ENCODE measurements around the gene NT5C.
"Not testable (repeated sequence)": the region's sequence is repeated elsewhere in the genome, so short reads cannot be mapped to it uniquely, and the experiment has no call there.

NT5C gene

DNA sequence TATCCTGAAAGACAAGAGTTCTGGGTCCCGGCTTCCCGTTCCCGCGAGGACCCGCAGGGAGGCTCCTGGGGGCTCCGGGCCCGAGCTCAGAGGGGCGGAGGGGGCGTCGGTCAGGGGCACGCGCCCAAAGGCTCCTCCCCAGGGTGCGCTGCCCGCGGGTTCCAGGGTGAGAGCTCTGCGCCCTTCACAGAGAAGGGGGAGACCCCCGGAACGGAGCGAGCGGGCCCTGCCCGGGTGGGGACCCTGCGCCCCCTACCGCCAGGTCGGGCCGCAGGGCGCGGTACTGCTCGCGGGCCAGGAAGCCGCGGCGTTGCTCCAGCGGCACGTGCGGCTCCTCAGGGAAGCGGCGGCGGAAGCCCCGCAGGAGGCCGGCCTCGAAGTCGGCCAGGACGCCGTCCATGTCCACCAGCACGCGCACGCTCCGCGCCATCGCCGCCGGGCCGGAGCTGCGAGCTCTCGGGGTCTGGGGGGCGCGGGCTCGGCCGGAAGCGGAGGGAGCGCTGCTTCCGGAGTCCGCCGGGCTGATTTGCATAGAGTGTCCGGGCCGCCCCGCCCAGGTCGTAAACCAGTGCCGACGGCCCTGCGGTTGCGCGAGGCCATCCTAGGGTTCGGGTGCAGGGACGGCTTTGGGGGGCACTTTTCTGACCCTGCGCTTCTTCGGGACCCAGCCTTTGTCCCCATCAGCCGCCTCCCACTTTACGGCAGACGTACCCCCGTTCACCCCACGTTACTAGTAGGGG is at the start of gene NT5C:
Gene NT5C (minus strand): TSS at position 465 of the 740 bp plus-strand sequence. CDS start 35 bp downstream, at position 430.
- DNase-seq = peak; percentile 72

DNA sequence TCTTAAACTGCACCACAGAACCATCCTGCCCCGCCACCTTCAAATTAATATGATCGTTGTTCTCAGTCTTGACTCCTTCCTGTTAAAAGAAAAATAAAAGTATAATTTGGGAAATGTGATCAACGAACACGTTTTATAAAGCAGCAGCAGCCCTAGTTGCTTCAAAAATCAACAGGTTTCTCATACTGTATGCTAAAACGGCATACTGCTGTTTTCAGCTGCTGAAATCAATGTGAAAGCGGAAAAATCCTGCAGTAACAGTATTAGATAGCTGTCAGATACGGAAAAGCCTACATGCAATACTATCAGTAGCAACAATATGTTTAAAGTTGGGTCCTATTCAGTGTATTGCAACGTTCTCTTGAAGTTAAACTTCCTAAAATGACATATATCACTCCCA is 49.6 kb upstream of the NT5C start:
- DNase-seq = no peak

DNA sequence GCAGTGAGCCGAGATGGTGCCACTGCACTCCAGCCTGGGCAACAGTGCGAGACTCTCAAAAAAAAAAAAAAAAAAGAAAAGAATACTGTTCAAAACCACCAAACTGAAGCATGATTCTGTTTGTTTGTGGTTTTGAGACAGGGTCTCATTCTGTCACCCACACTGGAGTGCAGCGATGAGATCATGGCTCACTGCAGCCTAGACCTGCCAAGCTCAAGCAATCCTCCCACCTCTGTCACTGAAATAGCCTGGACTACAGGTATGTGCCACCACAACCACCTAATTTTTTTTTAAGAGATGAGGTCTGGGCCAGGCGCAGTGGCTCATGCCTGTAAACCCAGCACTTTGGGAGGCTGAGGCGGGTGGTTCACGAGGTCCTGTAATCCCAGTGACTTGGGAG is 46.9 kb upstream of the NT5C start:
- no peak for DNase-seq

DNA sequence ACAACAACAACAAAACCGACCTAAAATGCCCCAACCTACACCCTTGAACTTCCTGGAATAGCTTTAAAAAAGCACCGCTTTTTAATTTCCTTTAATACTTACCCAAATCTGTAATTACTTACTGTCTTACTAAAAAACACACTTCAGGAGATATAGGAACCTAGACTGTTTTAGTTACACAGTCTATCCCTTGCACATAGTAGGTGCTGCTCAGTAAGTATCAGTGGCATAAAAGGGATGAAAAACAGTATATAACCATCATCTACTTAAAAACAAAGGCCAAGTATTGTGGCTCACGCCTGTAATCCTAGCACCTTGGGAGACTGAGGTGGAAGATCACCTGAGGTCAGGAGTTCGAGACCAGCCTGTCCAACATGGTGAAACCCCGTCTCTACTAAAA is 45.1 kb upstream of the NT5C start:
- no peak for DNase-seq

DNA sequence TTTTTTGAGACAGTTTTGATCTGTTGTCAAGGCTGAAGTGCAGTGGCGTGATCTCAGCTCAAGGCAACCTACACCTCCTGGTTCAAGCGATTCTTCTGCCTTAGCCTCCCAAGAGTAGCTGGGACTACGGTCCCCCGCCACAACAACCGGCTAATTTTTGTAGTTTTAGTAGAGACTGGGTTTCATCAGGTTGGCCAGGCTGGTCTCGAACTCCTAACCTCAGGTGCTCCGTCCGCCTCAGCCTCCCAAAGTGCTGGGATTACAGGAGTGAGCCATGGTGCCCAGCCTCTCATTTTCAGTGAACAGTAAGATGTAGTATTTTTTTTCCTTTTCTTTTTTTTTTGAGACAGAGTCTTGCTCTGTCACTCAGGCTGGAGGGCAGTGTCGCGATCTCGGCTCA is 43.5 kb upstream of the NT5C start:
- no peak for DNase-seq

DNA sequence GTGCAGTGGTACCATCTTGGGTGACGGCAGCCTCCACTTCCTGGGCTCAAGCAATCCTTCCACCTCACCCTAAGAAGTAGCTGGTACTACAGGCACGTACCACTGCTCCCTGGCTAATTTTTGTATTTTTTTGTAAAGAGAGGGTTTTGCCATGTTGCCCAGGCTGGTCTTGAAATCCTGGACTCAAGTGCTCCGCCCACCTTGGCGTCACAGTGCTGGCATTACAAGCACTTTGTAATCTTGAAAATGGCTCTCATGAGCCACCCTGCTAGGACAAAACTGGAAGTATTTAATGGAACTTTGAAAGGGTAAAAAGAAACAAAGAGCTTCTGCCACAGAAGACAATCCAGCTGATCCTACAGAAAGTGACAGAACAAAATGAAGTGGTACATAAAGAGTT is 42.0 kb upstream of the NT5C start:
- no peak for DNase-seq

DNA sequence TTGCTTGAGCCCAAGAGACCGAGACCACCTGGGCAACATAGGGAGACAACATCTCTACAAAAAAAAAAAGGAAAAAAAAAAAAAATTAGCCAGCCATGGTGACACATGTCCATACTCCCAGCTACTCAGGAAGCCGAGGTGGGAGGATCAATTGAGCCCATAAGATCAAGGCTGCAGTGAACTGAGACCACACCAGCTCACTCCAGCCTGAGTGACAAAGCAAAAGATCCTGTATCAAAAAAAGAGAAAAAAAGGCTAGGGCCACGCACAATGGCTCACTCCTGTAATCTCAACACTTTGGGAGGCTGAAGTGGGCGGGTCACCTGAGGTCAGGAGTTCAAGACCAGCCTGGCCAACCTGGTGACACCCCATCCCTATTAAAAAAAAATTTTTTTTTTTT is 37.5 kb upstream of the NT5C start:
- DNase-seq = no peak

DNA sequence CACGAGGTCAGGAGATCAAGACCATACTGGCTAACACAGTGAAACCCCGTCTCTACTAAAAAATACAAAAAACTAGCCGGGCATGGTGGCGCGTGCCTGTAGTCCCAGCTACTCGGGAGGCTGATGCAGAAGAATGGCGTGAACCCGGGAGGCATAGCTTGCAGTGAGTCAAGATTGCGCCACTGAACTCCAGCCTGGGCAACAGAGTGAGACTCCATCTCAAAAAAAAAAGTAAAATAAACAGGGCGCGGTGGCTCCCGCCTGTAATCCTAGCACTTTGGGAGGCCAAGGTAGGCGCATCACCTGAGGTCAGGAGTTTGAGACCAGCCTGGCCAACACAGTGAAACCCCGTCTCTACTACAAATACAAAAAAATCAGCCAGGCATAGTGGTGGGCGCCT is 33.1 kb upstream of the NT5C start:
- not testable (repeated sequence) for DNase-seq

DNA sequence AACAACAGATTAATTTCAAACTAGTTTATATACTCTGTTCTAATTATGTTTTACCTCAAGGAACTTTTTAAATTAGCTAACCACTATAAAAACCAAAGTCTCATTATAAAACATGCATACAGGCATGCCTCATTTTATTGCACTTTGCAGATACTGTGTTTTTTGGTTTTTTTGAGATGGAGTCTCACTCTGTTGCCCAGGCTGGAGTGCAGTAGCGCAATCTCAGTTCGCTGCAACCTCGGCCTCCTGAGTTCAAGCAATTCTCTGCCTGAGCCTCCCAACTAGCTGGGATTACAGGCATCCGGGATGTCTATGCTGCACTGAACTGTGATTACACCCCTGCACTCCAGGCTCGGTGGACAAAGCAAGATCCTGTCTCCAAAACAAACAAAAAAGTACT is 31.5 kb upstream of the NT5C start:
- no peak for DNase-seq

DNA sequence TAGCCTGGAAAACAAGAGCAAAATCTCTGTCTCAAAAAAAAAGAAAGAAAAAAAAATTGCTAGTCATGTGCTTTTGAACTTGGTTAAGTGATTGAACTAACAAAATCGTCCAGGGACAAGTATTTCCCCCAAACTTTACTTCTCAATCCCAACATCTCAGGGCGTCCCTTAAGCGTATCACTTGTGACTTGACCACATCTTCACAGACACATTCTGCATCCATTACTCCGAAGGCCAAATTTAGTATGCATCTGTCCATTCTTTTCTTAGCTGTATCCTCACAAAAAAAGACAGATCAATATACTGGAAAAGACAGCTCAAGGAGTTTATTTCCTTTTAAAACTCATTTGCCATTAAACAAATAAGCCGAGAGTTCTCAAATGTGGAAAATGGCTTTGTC is 28.7 kb upstream of the NT5C start:
- no peak for DNase-seq

DNA sequence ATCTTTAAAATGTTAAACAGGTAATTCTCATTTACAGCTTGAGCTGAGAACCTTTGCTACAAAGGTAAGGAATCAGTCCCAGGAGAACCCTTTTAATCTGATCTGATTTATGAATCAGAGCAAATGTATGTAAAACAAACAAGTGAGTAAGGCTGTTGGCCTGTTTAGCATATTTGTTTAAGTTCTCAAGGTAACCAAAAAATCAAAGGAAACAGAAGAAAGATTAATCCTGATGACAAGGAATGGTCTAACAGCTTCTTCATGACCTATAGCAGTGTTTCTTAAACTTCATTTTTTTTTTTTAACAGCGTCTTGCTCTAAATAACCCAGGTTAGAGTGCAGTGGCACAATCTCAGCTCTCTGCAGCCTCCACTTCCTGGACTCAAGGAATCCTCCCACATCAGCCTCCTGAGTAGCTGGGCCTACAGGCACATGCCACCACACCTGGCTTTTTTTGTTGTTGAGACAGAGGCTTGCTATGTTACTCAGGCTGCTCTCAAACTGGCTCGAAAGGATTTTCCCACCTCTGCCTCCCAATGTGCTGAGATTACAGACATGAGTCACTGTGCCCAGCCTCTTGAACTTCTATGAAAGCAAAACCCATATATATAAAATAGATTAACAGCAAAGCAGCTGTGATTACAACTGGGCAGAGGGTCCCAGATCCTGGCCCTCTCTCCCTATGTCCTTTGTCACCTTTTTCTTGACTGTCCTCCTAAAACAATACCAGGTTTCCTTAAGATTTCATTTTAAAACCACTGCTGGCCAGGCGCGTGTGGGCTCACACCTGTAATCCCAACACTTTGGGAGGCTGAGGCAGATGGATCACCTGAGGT is 27.9 kb upstream of the NT5C start:
- DNase-seq = no peak

DNA sequence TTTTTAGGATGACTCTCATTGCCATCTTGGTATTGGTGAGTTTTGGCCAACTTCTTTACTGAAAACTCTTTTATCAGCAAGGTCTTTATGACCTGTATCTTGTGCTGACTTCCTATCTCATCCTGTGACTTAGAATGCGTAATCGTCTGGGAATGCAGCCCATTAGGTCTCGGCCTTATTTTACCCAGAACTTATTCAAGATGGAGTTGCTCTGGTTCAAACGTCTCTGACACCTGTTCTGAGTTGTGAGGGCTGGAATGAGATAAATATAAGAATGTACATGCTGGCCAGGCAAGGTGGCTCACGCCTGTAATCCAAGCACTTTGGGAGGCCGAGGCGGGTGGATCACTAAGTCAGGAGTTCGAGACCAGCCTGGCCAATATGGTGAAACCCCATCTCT is 26.9 kb upstream of the NT5C start:
- not testable (repeated sequence) for DNase-seq

DNA sequence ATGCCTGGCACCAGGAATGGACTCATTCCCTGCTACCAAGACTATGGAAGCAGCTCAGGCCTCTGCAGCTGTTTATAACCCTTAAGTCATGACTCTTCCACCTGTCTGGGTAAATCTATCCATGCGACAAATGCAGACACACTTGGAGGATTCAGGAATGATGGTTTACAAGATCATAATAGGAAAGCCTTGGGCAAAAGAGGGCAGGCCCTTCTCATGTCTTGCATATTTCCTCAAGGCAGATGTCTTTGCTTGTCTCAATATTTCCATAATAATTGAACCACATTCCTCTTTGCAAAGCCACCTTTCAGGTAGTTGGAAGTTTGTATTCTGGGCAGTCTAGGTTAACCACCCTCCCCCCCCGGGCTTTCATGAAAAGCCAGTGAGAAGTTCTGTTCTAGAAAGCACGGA is 23.7 kb upstream of the NT5C start:
- DNase-seq = no peak

DNA sequence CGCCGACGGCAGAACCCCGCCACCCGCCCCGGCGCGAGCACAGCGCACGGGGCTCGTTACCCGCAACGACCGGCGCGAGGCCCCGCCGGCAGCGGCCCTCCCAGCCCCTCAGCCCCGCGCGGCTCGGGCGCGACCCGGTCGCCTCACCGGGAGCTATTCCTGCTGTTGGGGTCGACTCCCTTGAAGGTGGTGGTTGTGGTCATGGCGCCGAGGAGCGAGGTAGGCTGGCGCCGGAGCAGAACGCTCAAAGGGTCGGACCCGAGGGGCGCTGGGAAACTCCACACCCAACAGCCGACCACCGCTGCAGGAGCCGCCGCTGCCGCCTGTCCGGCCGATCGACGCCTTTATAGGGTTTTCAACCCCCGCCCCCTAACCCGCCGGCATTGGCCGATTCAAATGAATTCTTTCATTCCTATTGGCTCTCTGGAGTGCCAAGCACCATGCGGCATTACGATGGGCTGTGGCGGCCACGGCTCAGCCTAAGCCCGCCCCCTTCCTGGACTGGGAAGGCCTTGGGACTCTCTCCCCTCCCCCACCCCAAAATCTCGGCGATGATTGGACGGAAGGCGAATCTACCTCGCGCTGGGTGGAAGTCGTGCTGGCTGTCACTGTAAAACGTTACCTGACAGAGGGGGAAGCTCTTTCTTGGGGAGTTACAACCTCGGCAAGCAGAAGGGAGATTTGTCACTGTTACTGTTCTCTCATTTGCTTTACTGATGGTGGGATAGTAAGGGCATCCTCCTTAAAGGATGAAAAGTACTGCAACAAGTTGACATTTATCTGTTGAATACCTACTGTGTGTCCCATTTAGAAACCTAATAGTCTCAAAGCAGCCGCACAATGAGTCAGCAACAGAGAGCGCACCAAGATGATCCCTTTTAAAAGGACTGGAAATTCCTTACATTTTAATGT is 22.9 kb upstream of the NT5C start, which contains the start of gene JPT1:
Gene JPT1 (minus strand): TSS at position 318 of the 912 bp plus-strand sequence. CDS start 115 bp downstream, at position 203.
- peak; percentile 98 for DNase-seq

DNA sequence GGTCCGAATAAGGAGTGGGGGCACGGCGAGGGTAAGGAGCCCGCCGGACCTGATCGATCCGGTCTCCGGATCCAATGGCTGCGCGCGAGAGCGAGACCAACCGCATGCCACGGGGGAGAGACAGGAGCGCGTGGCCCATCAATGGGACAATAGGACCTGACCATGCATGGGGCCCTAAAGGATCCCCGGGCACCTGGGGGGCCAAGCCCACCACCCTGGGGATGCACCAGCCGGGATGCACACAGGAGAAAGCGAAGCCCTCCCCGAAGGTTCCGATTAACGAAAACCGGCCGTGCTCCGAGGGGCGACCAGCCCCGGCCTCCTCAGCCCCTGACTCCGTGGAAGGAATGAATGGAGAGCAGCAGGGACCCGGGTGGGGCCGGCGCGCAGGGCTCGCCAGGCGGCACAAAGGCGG is 22.2 kb upstream of the NT5C start:
- peak; percentile 25 for DNase-seq

DNA sequence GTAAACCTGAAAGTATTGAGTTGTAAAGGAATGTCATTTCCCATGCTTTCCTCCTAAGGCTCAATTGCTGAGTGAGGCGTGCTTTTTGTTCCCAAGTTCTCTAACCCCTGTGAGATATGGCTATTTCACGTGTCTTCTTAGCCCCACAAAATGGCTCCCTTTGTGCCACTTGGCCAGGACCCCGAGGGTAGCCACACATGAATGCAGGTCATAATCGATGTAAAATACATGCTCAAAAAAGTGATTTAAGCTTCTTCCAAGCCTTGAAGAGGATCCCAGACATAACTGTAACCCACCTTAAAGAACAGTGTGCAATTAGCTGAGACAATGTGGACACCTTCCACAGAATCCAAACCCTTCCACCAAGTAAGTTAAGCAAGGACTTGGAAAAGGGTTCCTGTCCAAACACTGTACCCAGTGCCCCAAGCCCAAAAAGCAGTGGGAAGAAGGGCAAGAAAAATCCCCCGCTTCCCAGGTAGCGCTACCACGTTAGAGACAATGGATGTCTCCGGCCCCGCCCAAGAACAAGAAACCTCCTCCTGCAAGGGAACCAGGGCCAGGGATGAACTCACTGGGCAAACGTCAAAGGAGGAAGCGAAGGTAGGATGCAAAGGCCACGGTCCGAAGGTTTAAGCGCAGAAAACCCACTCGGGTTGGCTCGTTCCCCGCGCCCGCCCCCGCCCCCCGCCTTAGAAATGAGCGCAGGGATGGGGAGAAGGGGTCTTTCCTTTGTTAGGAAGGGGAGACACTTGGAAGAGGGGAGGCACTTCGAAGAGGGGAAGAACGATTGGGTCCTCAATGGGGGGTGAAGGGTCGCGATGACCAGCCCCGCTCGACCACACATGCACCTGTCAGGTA is 21.6 kb upstream of the NT5C start:
- DNase-seq = peak; percentile 25

DNA sequence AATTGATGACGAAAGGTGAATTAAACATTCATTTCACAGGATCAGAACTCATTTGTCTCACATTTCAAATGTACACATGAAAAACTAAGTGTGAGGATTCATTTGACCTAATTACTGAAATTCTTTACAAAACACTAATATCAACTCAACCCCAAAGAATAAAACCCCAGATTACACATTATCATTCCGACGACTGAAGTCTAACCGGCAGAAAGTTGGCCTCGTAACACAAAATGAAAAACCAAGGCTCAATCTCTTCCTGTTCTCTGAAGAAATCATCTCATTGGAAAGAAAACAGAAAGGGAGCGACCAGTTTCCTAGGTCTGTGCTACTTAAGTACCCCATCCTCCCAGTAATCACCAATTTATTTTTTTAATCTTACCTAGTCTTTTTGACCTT is 21.0 kb upstream of the NT5C start:
- DNase-seq = no peak

DNA sequence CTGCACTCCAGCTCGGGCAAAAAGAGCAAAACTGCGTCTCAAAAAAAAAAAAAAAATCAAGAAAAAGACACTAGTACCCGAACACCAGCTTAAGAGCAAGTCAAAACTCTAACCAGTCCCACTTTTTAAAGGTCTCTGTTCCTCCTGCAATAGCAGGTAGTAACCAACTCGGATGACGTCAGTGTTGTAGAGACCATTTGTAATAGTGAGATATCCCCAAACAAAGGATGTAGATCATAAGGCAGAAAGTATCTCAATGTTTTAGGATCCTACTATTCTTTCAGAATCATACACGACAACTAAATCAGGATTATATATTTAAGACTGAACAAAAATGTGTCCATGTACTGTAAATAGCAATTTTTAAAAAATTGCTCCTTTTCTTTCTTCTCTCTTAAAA is 20.4 kb upstream of the NT5C start:
- DNase-seq = no peak

DNA sequence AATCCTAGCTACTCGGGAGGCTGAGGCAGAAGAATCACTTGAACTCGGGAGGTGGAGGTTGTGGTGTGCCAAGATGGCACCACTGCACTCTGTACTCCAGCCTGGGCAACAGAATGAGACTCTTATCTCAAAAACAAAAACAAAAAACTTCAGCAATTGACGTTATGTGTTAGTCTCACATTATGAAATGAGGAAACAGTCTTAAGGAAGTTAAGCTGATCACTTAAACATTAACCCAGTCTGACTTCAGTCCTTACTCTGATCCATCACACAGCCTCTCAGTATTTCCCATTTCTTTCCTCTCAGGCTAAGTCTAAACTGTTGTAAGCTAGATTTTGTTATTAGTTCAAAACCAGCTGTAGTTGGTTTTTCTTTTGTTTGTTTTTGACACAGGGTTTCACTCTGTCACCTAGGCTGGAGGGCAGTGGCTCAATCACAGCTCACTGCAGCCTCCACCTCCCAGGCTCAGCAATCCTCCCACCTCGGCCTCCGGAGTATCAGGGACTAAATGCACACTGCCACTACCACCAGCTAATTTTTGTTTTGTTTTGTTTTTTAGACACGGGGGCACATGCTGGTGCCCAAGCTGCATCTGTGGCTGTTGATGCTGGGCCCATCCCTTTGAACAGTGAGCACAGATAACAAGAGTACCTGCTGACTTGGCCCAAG is 16.5 kb upstream of the NT5C start:
- DNase-seq = no peak

DNA sequence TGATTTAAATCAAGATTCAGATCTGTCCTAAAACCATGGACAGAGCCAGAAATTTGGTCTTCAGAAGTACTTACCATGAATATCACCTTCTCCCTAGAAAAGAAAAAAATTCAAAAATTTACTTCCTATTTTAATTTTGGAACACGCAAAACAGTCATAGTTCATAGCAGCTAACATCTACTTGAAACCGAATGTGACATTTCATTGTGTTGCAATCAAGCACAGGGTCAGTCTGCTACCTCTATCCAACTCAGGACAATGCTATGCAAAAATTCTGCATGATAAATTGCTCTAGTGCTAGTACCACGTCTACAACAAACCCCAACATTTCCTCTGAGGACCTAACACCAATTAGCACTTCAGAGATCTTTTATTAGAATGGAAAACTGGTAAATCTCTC is 15.1 kb upstream of the NT5C start:
- DNase-seq = no peak

DNA sequence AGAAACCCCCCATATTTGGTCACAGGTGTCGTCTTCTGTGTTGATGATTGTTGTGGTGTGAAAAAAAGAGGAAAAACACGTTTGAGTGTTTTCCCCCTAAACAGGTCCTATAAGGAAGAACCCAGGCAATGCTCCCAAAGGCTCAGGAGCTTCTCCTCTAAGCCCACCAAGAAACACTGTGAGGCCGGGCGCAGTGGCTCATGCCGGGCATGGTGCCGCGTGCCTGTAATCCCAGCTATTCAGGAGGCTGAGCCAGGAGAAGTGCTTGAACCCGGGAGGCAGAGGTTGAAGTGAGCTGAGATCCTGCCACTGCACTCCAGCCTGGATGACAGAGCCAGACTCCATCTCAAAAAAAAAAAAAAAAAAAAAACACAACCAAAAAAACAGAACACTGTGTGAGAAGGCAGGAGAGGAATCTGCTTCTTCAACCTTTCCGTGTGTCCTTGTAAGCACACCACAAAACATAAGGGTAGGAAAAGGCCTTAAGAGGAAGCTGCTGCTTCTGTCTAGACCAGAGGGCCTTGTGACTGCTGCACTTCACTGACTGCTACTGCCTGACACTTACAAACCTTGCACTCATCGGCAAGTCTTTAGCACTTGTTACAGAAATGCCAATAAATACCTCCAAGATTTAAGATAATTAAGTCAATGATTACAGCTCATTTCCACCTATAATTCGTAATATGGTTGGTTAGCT is 13.4 kb upstream of the NT5C start:
- no peak for DNase-seq

All from stimulated activated CD4-positive, alpha-beta T cell treated with anti-CD3 and anti-CD28 coated beads, Interleukin-4, amount 100 ng/mL, for 24 hours (primary cell).